Measurements from ENCODE around the gene MBOAT2.
"Not testable (repeated sequence)": the region's sequence is repeated elsewhere in the genome, so short reads cannot be mapped to it uniquely, and the experiment has no call there.

The MBOAT2 gene

DNA sequence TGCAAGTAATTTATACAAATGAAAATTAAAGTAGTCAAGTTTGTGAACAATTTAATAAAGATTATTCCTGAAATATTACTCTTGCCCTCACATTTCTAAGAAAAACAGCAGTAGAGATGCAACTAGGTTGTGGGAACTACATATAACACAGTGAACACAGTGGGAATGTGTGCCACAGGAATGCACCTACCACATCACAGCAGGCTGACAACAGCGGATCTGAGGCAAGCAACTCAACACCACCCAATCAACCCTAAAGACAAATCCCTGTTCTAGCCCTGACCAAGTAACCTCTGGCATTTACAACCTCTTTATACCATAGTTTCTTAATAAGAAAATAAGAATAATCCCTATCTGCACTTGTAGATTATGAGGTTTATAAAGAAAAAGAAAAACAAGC, 23.4 kb downstream of the MBOAT2 start:
- no peak overlapping the region for H3K9ac ChIP-seq (ENCODE audit: low read length)
- H3K79me2 ChIP-seq (ENCODE audit: low read length), result no peaks in the 10 kb centered on the region
- H3K4me1 ChIP-seq (ENCODE audit: low read length), result peaks cover 28% of the 10 kb centered on the region
- TF ChIP-seq, protein P1, sequence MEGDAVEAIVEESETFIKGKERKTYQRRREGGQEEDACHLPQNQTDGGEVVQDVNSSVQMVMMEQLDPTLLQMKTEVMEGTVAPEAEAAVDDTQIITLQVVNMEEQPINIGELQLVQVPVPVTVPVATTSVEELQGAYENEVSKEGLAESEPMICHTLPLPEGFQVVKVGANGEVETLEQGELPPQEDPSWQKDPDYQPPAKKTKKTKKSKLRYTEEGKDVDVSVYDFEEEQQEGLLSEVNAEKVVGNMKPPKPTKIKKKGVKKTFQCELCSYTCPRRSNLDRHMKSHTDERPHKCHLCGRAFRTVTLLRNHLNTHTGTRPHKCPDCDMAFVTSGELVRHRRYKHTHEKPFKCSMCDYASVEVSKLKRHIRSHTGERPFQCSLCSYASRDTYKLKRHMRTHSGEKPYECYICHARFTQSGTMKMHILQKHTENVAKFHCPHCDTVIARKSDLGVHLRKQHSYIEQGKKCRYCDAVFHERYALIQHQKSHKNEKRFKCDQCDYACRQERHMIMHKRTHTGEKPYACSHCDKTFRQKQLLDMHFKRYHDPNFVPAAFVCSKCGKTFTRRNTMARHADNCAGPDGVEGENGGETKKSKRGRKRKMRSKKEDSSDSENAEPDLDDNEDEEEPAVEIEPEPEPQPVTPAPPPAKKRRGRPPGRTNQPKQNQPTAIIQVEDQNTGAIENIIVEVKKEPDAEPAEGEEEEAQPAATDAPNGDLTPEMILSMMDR (IDR thresholded peaks at IDR 0.05; ENCODE audit: low read depth, low read length), result no peak
- TF ChIP-seq EZH2phosphoT487 (IDR thresholded peaks at IDR 0.05; ENCODE audit: low read depth), result no peak
- H3K27me3 ChIP-seq (ENCODE audit: low read depth, low read length), result no peaks in the 10 kb centered on the region
- no peak overlapping the region for H3K4me2 ChIP-seq (ENCODE audit: low read length)
- H2AFZ ChIP-seq (ENCODE audit: low read depth, low read length), result no peak overlapping the region
- H3K4me3 ChIP-seq (ENCODE audit: low read length), result no peak overlapping the region
- no peak overlapping the region for H3K27ac ChIP-seq (ENCODE audit: low read length)
- no peaks in the 10 kb centered on the region for H3K36me3 ChIP-seq (replicated peaks; ENCODE audit: low read depth, low read length)
- H3K9me3 ChIP-seq (ENCODE audit: insufficient read depth, low read length), result no peaks in the 10 kb centered on the region
- no peaks in the 10 kb centered on the region for H4K20me1 ChIP-seq (ENCODE audit: insufficient read depth, low read length)

DNA sequence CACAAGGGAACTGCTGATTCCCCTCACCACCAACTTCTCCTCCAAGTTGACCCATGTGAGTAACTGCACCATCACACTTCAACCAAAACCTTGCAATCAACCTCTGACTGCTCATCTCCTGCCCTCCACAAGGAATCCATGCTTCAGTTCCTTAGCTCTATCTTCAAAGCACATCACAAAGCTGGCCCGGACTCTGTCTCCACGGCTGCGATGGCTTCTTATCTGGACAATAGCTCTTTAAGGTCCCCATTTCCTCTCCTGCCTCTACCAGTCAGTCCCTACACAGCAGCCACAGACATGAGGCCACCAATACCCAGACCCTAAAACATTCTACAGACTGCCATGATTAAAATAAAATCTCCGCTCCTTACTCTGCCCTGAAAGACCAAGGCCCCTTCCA, 25.7 kb downstream of the MBOAT2 start:
- TF ChIP-seq, protein P1 (IDR thresholded peaks at IDR 0.05; ENCODE audit: low read depth, low read length), result no peak
- TF ChIP-seq EZH2phosphoT487 (IDR thresholded peaks at IDR 0.05; ENCODE audit: low read depth), result no peak
- H3K4me1 ChIP-seq (ENCODE audit: low read length), result peaks cover 5% of the 10 kb centered on the region; the same call in 1 of the 2 replicates

DNA sequence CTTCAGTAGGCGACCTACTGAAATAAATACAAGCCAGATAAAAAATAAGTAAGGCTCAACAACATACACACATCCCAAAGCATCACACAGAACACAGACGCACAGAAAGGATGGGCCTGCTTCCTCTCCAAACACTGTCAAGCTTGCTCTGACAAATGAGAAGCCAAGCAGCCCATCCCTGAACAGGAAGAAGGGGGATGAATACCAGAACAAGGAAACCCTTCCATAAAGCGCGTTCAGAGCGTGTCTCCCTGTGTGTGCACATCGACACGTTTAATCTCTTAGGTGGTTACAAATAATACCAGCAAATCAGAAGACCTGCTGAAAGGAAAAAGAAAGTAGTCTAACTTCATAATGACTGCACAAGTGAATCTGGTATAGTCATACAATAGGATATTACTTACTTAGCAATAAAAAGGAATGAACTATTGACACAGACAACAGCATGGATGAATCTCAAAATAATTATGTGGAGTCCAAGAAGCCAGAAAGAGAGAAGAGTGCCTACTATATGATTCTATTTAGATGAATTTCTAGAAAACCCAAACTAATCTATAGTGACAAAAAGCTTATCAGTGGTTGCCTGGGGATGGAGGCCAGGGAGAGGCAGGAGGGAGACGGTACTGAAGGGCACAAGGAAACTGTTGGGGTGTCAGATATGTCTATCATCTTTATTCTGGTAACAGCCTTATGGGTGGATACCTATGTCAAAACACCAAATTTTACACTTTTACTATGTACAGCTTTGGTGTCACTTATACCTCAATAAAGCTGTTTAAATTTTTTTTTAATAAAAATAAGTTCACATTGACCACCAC, 26.8 kb downstream of the MBOAT2 start:
- no peaks in the 10 kb centered on the region for H3K4me1 ChIP-seq (ENCODE audit: low read length)
- no peaks in the 10 kb centered on the region for H3K27me3 ChIP-seq (ENCODE audit: low read depth, low read length)
- H3K4me3 ChIP-seq (ENCODE audit: low read length), result no peak overlapping the region
- H2AFZ ChIP-seq (ENCODE audit: low read depth, low read length), result no peak overlapping the region
- no peak for TF ChIP-seq EZH2phosphoT487 (IDR thresholded peaks at IDR 0.05; ENCODE audit: low read depth)
- TF ChIP-seq, protein P1 (IDR thresholded peaks at IDR 0.05; ENCODE audit: low read depth, low read length), result no peak
- H3K9me3 ChIP-seq (ENCODE audit: insufficient read depth, low read length), result no peaks in the 10 kb centered on the region
- H3K27ac ChIP-seq (ENCODE audit: low read length), result no peak overlapping the region
- H3K9ac ChIP-seq (ENCODE audit: low read length), result no peak overlapping the region
- no peak overlapping the region for H3K4me2 ChIP-seq (ENCODE audit: low read length)
- H4K20me1 ChIP-seq (ENCODE audit: insufficient read depth, low read length), result no peaks in the 10 kb centered on the region
- H3K79me2 ChIP-seq (ENCODE audit: low read length), result no peaks in the 10 kb centered on the region
- no peaks in the 10 kb centered on the region for H3K36me3 ChIP-seq (replicated peaks; ENCODE audit: low read depth, low read length)

More for the DNA sequence above, 25.7 kb downstream of the MBOAT2 start:
- Histone ChIP-seq H3K36me3 (replicated peaks; ENCODE audit: low read depth, low read length) (no peaks in the 10 kb centered on the region), H3K79me2 (ENCODE audit: low read length) (no peaks in the 10 kb centered on the region), H3K9me3 (ENCODE audit: insufficient read depth, low read length) (no peaks in the 10 kb centered on the region), H3K27ac (ENCODE audit: low read length) (no peak overlapping the region), H3K4me2 (ENCODE audit: low read length) (no peak overlapping the region), H3K27me3 (ENCODE audit: low read depth, low read length) (no peaks in the 10 kb centered on the region), H4K20me1 (ENCODE audit: insufficient read depth, low read length) (no peaks in the 10 kb centered on the region), H3K4me3 (ENCODE audit: low read length) (no peak overlapping the region), H2AFZ (ENCODE audit: low read depth, low read length) (no peak overlapping the region), H3K9ac (ENCODE audit: low read length) (no peak overlapping the region)

DNA sequence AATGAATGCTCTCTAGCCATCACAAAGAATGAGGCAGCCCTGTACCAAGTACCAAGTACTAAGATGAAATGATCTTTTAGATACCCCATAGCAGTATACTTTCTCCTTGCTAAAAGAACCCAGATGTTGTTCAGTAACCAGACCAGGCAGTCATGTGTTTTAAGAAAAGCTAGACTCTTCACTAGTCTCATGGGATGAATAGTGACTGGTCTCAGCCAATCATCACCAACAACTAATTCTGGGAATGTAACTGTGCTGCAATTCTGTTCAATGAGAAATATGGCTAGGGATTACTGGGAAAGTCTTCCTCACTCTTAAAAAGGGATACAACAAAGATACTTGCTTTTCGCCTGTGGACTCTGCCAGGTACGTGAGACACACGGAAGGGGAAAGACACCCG, 29.5 kb downstream of the MBOAT2 start:
- Histone ChIP-seq H3K9ac (ENCODE audit: low read length) (no peak overlapping the region), H4K20me1 (ENCODE audit: insufficient read depth, low read length) (no peaks in the 10 kb centered on the region), H3K36me3 (replicated peaks; ENCODE audit: low read depth, low read length) (no peaks in the 10 kb centered on the region), H2AFZ (ENCODE audit: low read depth, low read length) (no peak overlapping the region), H3K9me3 (ENCODE audit: insufficient read depth, low read length) (no peaks in the 10 kb centered on the region), H3K4me2 (ENCODE audit: low read length) (no peak overlapping the region), H3K79me2 (ENCODE audit: low read length) (no peaks in the 10 kb centered on the region), H3K27ac (ENCODE audit: low read length) (no peak overlapping the region), H3K27me3 (ENCODE audit: low read depth, low read length) (no peaks in the 10 kb centered on the region), H3K4me1 (ENCODE audit: low read length) (no peaks in the 10 kb centered on the region), H3K4me3 (ENCODE audit: low read length) (no peak overlapping the region)
- TF ChIP-seq, protein P1 (IDR thresholded peaks at IDR 0.05; ENCODE audit: low read depth, low read length), result no peak
- no peak for TF ChIP-seq EZH2phosphoT487 (IDR thresholded peaks at IDR 0.05; ENCODE audit: low read depth)

DNA sequence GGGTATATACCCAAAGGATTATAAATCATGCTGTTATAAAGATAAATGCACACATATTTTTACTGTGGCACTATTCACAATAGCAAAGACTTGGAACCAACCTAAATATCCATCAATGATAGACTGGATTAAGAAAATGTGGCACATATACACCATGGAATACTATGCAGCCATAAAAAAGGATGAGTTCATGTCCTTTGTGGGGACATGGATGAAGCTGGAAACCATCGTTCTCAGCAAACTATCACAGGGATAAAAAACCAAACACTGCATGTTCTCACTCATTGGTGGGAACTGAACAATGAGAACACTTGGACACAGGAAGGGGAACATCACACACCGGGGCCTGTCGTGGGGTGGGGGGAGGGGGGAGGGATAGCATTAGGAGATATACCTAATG, 30.5 kb downstream of the MBOAT2 start:
- H3K9ac ChIP-seq (ENCODE audit: low read length); H3K79me2 ChIP-seq (ENCODE audit: low read length); H3K27ac ChIP-seq (ENCODE audit: low read length); H3K36me3 ChIP-seq (replicated peaks; ENCODE audit: low read depth, low read length); H3K27me3 ChIP-seq (ENCODE audit: low read depth, low read length); H2AFZ ChIP-seq (ENCODE audit: low read depth, low read length); H3K9me3 ChIP-seq (ENCODE audit: insufficient read depth, low read length); H3K4me2 ChIP-seq (ENCODE audit: low read length); H4K20me1 ChIP-seq (ENCODE audit: insufficient read depth, low read length); H3K4me1 ChIP-seq (ENCODE audit: low read length); H3K4me3 ChIP-seq (ENCODE audit: low read length): not testable (repeated sequence)

DNA sequence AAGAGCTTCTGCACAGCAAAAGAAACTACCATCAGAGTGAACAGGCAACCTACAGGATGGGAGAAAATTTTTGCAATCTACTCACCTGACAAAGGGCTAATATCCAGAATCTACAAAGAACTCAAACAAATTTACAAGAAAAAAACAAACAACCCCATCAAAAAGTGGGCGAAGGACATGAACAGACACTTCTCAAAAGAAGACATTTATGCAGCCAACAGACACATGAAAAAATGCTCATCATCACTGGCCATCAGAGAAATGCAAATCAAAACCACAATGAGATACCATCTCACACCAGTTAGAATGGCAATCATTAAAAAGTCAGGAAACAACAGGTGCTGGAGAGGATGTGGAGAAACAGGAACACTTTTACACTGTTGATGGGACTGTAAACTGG, 30.9 kb downstream of the MBOAT2 start:
- not testable (repeated sequence) for H3K27me3 ChIP-seq (ENCODE audit: low read depth, low read length); H3K79me2 ChIP-seq (ENCODE audit: low read length); H3K4me1 ChIP-seq (ENCODE audit: low read length); H3K9ac ChIP-seq (ENCODE audit: low read length); H4K20me1 ChIP-seq (ENCODE audit: insufficient read depth, low read length); H3K9me3 ChIP-seq (ENCODE audit: insufficient read depth, low read length); H2AFZ ChIP-seq (ENCODE audit: low read depth, low read length); H3K27ac ChIP-seq (ENCODE audit: low read length); H3K4me2 ChIP-seq (ENCODE audit: low read length); H3K36me3 ChIP-seq (replicated peaks; ENCODE audit: low read depth, low read length); H3K4me3 ChIP-seq (ENCODE audit: low read length)

Measured in OCI-LY3 (cell line).